ENCODE results near the gene CHDH.

GRCh38 chr3:53773021-53773436, 73.2 kb downstream of the CHDH start:
- TF ChIP-seq BCL11A (tag by site-specific recombination; IDR thresholded peaks at IDR 0.05; ENCODE audit: low read depth), result no peak
- TF ChIP-seq CTCF (tag by site-specific recombination; IDR thresholded peaks at IDR 0.05), result no peak
- no peak for TF ChIP-seq PRDM10 (tag by site-specific recombination; IDR thresholded peaks at IDR 0.05)
- no peak for TF ChIP-seq MEIS1 (CRISPR knock-in tag; IDR thresholded peaks at IDR 0.05; ENCODE audit: borderline replicate concordance)

Measured in HEK293 (cell line).